ENCODE results near the gene PDLIM4. TPM values are rescaled to one million over a fixed set of nuclear protein-coding genes. Genes with fewer than 3 reads are reported as not detected.

Gene PDLIM4
- total RNA-seq, 1 donor from 2014 or later, result 19.8 TPM

DNA sequence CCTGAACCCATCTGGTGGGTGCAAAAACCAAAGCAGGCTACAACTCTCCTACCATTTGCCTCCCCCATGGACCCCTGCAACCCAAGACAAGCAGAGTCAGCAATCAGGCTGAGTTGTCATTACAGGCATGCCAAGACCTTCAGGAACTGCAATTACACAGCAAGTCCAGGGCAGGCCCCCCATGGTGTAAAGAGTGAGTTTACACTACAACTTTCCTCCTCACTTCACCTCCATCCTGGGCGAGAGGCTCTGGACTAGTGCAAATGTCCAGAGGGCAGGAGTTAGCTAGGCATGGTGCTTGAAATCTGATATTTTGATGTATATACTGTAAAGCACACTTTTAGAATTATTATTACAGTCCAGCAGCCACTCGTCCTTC lies 22.8 kb upstream of the PDLIM4 start:
- H3K9ac ChIP-seq (ENCODE audit: low read depth in 1 of 3, low read length in 3 of 3), result no peak overlapping the region
- no peak overlapping the region for H3K27ac ChIP-seq (ENCODE audit: low read depth, low read length)
- no peaks in the 10 kb centered on the region for H3K36me3 ChIP-seq (ENCODE audit: control insufficient read depth in 3 of 3, insufficient read depth in 3 of 3, low read length in 3 of 3)
- no peak overlapping the region for H3K4me3 ChIP-seq (ENCODE audit: low read length in 3 of 3)
- no peaks in the 10 kb centered on the region for H3K27me3 ChIP-seq (ENCODE audit: control insufficient read depth in 3 of 3, insufficient read depth in 3 of 3, low read length in 3 of 3)
- H3K4me1 ChIP-seq (ENCODE audit: control insufficient read depth in 3 of 3, insufficient read depth in 3 of 3, low read length in 3 of 3), result no peaks in the 10 kb centered on the region
- no peaks in the 10 kb centered on the region for H3K9me3 ChIP-seq (ENCODE audit: control insufficient read depth in 3 of 3, low read length in 3 of 3)

DNA sequence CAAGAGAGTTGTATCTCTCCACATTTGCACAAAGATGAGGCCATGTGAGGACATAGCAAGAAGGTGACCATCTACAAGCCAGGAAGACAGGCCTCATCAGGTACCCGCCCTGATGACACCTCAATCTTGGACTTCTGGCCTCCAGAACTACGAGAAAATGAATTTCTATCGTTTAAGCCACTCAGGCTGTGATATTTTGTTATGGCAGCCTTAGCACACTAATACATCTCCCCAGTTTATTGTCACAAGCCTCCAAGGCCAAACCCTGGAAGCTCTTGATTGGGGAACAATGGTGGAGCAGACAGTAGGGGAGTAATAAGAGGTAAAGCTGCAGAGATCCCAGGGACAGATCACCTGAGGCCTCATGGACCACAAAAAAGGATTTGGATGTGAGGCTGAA lies 22.2 kb upstream of the PDLIM4 start:
- Histone ChIP-seq H3K27me3 (ENCODE audit: control insufficient read depth in 3 of 3, insufficient read depth in 3 of 3, low read length in 3 of 3) (no peaks in the 10 kb centered on the region), H3K9ac (ENCODE audit: low read depth in 1 of 3, low read length in 3 of 3) (no peak overlapping the region), H3K4me3 (ENCODE audit: low read length in 3 of 3) (no peak overlapping the region), H3K36me3 (ENCODE audit: control insufficient read depth in 3 of 3, insufficient read depth in 3 of 3, low read length in 3 of 3) (no peaks in the 10 kb centered on the region), H3K27ac (ENCODE audit: low read depth, low read length) (no peak overlapping the region), H3K4me1 (ENCODE audit: control insufficient read depth in 3 of 3, insufficient read depth in 3 of 3, low read length in 3 of 3) (no peaks in the 10 kb centered on the region), H3K9me3 (ENCODE audit: control insufficient read depth in 3 of 3, low read length in 3 of 3) (no peaks in the 10 kb centered on the region)

- Histone ChIP-seq H3K27ac (ENCODE audit: low read depth, low read length) (no peak overlapping the region), H3K36me3 (ENCODE audit: control insufficient read depth in 3 of 3, insufficient read depth in 3 of 3, low read length in 3 of 3) (no peaks in the 10 kb centered on the region), H3K4me3 (ENCODE audit: low read length in 3 of 3) (no peak overlapping the region), H3K27me3 (ENCODE audit: control insufficient read depth in 3 of 3, insufficient read depth in 3 of 3, low read length in 3 of 3) (no peaks in the 10 kb centered on the region), H3K4me1 (ENCODE audit: control insufficient read depth in 3 of 3, insufficient read depth in 3 of 3, low read length in 3 of 3) (no peaks in the 10 kb centered on the region), H3K9ac (ENCODE audit: low read depth in 1 of 3, low read length in 3 of 3) (no peak overlapping the region), H3K9me3 (ENCODE audit: control insufficient read depth in 3 of 3, low read length in 3 of 3) (no peaks in the 10 kb centered on the region)
Measured at GRCh38 chr5:132237141-132237540, 20.4 kb upstream of the PDLIM4 start.

- H3K9ac ChIP-seq (ENCODE audit: low read depth in 1 of 3, low read length in 3 of 3), result no peak overlapping the region
- H3K36me3 ChIP-seq (ENCODE audit: control insufficient read depth in 3 of 3, insufficient read depth in 3 of 3, low read length in 3 of 3), result no peaks in the 10 kb centered on the region
- H3K9me3 ChIP-seq (ENCODE audit: control insufficient read depth in 3 of 3, low read length in 3 of 3), result no peaks in the 10 kb centered on the region
- H3K4me1 ChIP-seq (ENCODE audit: control insufficient read depth in 3 of 3, insufficient read depth in 3 of 3, low read length in 3 of 3), result no peaks in the 10 kb centered on the region
- no peak overlapping the region for H3K27ac ChIP-seq (ENCODE audit: low read depth, low read length)
- no peak overlapping the region for H3K4me3 ChIP-seq (ENCODE audit: low read length in 3 of 3)
- no peaks in the 10 kb centered on the region for H3K27me3 ChIP-seq (ENCODE audit: control insufficient read depth in 3 of 3, insufficient read depth in 3 of 3, low read length in 3 of 3)
Measured at GRCh38 chr5:132237670-132238069, 19.8 kb upstream of the PDLIM4 start.

GRCh38 chr5:132238169-132238744 lies 19.2 kb upstream of the PDLIM4 start:
- no peak overlapping the region for H3K4me3 ChIP-seq (ENCODE audit: low read length in 3 of 3)
- H3K4me1 ChIP-seq (ENCODE audit: control insufficient read depth in 3 of 3, insufficient read depth in 3 of 3, low read length in 3 of 3), result no peaks in the 10 kb centered on the region
- H3K27me3 ChIP-seq (ENCODE audit: control insufficient read depth in 3 of 3, insufficient read depth in 3 of 3, low read length in 3 of 3), result no peaks in the 10 kb centered on the region
- H3K36me3 ChIP-seq (ENCODE audit: control insufficient read depth in 3 of 3, insufficient read depth in 3 of 3, low read length in 3 of 3), result no peaks in the 10 kb centered on the region
- H3K9ac ChIP-seq (ENCODE audit: low read depth in 1 of 3, low read length in 3 of 3), result no peak overlapping the region
- H3K27ac ChIP-seq (ENCODE audit: low read depth, low read length), result no peak overlapping the region
- no peaks in the 10 kb centered on the region for H3K9me3 ChIP-seq (ENCODE audit: control insufficient read depth in 3 of 3, low read length in 3 of 3)

GRCh38 chr5:132238901-132239500 lies 18.5 kb upstream of the PDLIM4 start:
- no peak overlapping the region for H3K27ac ChIP-seq (ENCODE audit: low read depth, low read length)
- H3K36me3 ChIP-seq (ENCODE audit: control insufficient read depth in 3 of 3, insufficient read depth in 3 of 3, low read length in 3 of 3), result no peaks in the 10 kb centered on the region
- no peaks in the 10 kb centered on the region for H3K4me1 ChIP-seq (ENCODE audit: control insufficient read depth in 3 of 3, insufficient read depth in 3 of 3, low read length in 3 of 3)
- H3K9me3 ChIP-seq (ENCODE audit: control insufficient read depth in 3 of 3, low read length in 3 of 3), result no peaks in the 10 kb centered on the region
- no peaks in the 10 kb centered on the region for H3K27me3 ChIP-seq (ENCODE audit: control insufficient read depth in 3 of 3, insufficient read depth in 3 of 3, low read length in 3 of 3)
- H3K9ac ChIP-seq (ENCODE audit: low read depth in 1 of 3, low read length in 3 of 3), result no peak overlapping the region
- no peak overlapping the region for H3K4me3 ChIP-seq (ENCODE audit: low read length in 3 of 3)

GRCh38 chr5:132239776-132240175 lies 17.7 kb upstream of the PDLIM4 start:
- H3K4me3 ChIP-seq (ENCODE audit: low read length in 3 of 3), result no peak overlapping the region
- H3K27me3 ChIP-seq (ENCODE audit: control insufficient read depth in 3 of 3, insufficient read depth in 3 of 3, low read length in 3 of 3), result no peaks in the 10 kb centered on the region
- no peaks in the 10 kb centered on the region for H3K36me3 ChIP-seq (ENCODE audit: control insufficient read depth in 3 of 3, insufficient read depth in 3 of 3, low read length in 3 of 3)
- no peaks in the 10 kb centered on the region for H3K4me1 ChIP-seq (ENCODE audit: control insufficient read depth in 3 of 3, insufficient read depth in 3 of 3, low read length in 3 of 3)
- H3K9ac ChIP-seq (ENCODE audit: low read depth in 1 of 3, low read length in 3 of 3), result no peak overlapping the region
- no peak overlapping the region for H3K27ac ChIP-seq (ENCODE audit: low read depth, low read length)
- H3K9me3 ChIP-seq (ENCODE audit: control insufficient read depth in 3 of 3, low read length in 3 of 3), result no peaks in the 10 kb centered on the region

DNA sequence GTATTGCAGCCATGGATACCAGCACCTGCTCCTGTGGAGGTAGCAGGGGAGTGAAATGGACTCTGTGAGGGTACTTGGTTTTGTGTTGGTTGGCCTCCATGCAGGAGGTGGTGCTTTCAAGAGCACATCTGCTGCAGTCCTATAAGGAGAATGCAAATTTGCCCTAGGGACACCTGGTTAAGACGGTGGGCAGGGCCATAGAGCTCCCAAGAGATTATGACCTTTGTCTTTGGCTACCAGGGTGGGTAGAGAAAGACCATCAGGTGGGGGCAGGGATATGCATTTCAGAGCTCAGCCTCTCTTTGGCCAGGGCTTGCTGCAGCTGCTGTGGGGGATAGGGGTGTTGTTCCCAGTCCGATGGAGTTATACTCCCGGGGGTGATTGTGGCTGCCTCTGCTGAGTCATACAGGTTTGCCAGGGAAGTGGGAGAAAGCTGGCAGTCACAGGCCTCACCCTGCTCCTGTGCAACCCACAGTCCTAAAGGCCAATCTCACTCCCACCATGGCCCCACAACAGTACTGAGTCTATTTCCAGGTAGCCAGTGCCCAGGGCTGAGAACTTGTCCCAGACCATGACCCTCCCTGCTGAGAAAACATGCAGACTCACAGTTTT lies 14.0 kb upstream of the PDLIM4 start:
- H3K27me3 ChIP-seq (ENCODE audit: control insufficient read depth in 3 of 3, insufficient read depth in 3 of 3, low read length in 3 of 3), result no peaks in the 10 kb centered on the region
- H3K27ac ChIP-seq (ENCODE audit: low read depth, low read length), result no peak overlapping the region
- no peaks in the 10 kb centered on the region for H3K4me1 ChIP-seq (ENCODE audit: control insufficient read depth in 3 of 3, insufficient read depth in 3 of 3, low read length in 3 of 3)
- H3K9ac ChIP-seq (ENCODE audit: low read depth in 1 of 3, low read length in 3 of 3), result no peak overlapping the region
- no peaks in the 10 kb centered on the region for H3K36me3 ChIP-seq (ENCODE audit: control insufficient read depth in 3 of 3, insufficient read depth in 3 of 3, low read length in 3 of 3)
- no peaks in the 10 kb centered on the region for H3K9me3 ChIP-seq (ENCODE audit: control insufficient read depth in 3 of 3, low read length in 3 of 3)
- H3K4me3 ChIP-seq (ENCODE audit: low read length in 3 of 3), result no peak overlapping the region

- Histone ChIP-seq H3K36me3 (ENCODE audit: control insufficient read depth in 3 of 3, insufficient read depth in 3 of 3, low read length in 3 of 3) (no peaks in the 10 kb centered on the region), H3K9ac (ENCODE audit: low read depth in 1 of 3, low read length in 3 of 3) (no peak overlapping the region), H3K4me3 (ENCODE audit: low read length in 3 of 3) (no peak overlapping the region), H3K4me1 (ENCODE audit: control insufficient read depth in 3 of 3, insufficient read depth in 3 of 3, low read length in 3 of 3) (no peaks in the 10 kb centered on the region), H3K27ac (ENCODE audit: low read depth, low read length) (no peak overlapping the region), H3K27me3 (ENCODE audit: control insufficient read depth in 3 of 3, insufficient read depth in 3 of 3, low read length in 3 of 3) (no peaks in the 10 kb centered on the region), H3K9me3 (ENCODE audit: control insufficient read depth in 3 of 3, low read length in 3 of 3) (no peaks in the 10 kb centered on the region)
Measured at GRCh38 chr5:132245593-132245992, 11.9 kb upstream of the PDLIM4 start.

DNA sequence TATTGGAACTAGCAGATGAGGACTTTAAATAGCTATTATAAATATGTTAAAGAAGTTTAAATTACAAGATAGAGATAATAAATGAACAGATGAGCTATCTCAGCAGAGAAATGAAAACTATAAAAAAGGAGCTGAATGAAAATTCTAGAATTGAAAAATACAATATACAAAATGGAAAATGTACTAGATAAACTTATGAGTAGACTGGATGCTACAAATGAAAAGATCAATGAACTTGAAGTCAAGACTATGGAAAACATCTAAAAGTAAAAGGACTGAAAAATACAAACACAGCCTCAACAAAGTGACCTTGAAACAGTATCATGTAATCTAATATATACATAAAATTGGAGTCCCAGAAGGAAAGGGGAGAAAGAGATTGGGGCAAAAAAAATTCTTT lies 10.7 kb upstream of the PDLIM4 start:
- no peaks in the 10 kb centered on the region for H3K9me3 ChIP-seq (ENCODE audit: control insufficient read depth in 3 of 3, low read length in 3 of 3)

More for the DNA sequence above, 10.7 kb upstream of the PDLIM4 start:
- H3K4me1 ChIP-seq (ENCODE audit: control insufficient read depth in 3 of 3, insufficient read depth in 3 of 3, low read length in 3 of 3), result no peaks in the 10 kb centered on the region
- no peak overlapping the region for H3K27ac ChIP-seq (ENCODE audit: low read depth, low read length)
- no peaks in the 10 kb centered on the region for H3K36me3 ChIP-seq (ENCODE audit: control insufficient read depth in 3 of 3, insufficient read depth in 3 of 3, low read length in 3 of 3)
- no peak overlapping the region for H3K4me3 ChIP-seq (ENCODE audit: low read length in 3 of 3)
- no peak overlapping the region for H3K9ac ChIP-seq (ENCODE audit: low read depth in 1 of 3, low read length in 3 of 3)
- no peaks in the 10 kb centered on the region for H3K27me3 ChIP-seq (ENCODE audit: control insufficient read depth in 3 of 3, insufficient read depth in 3 of 3, low read length in 3 of 3)

Data from skeletal muscle tissue (tissue), 4 donors.